Colonic mucosa (tissue), 4 donors: Measurements from ENCODE around the gene TMEM54. TPM values are rescaled to one million over a fixed set of nuclear protein-coding genes. Genes with fewer than 3 reads are reported as not detected.

Experiments used
- DNase-seq: peaks from one replicate; pipeline ENCODE4 v3.0.0-alpha.2; 2020
- H3K27ac ChIP-seq: fragments of 200-600 bp; one replicate; pipeline ENCODE4 v1.8.0; 2021
- H3K27me3 ChIP-seq: fragments of 200-600 bp; one replicate; pipeline ENCODE4 v1.8.0; 2021
- H3K36me3 ChIP-seq: fragments of 200-600 bp; one replicate; pipeline ENCODE4 v1.8.0; 2021
- H3K4me1 ChIP-seq: fragments of 200-600 bp; one replicate; pipeline ENCODE4 v1.8.0; 2021; ENCODE audit warnings: mild to moderate bottlenecking
- H3K4me3 ChIP-seq: fragments of 200-600 bp; one replicate; pipeline ENCODE4 v1.8.0; 2021
- H3K9ac ChIP-seq, 2 donors: one replicate each; pipeline ENCODE4 v1.7.0; 2013; ENCODE audit warnings: control low read depth in 2 of 2, low read depth in 2 of 2, low read length in 2 of 2
- H3K9me3 ChIP-seq: fragments of 200-600 bp; one replicate; pipeline ENCODE4 v1.8.0; 2021
- CTCF ChIP-seq: fragments of 200-600 bp; IDR thresholded peaks from one replicate; pipeline ENCODE4 v1.8.0; 2022; ENCODE audit warnings: antibody characterized with exemption, mild to moderate bottlenecking
- intact Hi-C: fragments of 100-400 bp; cut with DNase I; formaldehyde crosslinking; loops from one replicate; pipeline ENCODE4 v1.14.1; 2022
- total RNA-seq, 2 donors: library from RNA; stranded (reverse); fragmentation: NEBNext Ultra II Directional in 1 of 2; extraction: Animal tissue kit (Norgen Biotek cat#: 25700) in 1 of 2; gene quantifications; one replicate each; pipeline ENCODE4 v1.2.1, GENCODE V29; 2021
- donor health status: healthy.
- donor health status: DM: no; HTN: no; CAD: no.
- donor health status: DM: no; HTN: no; CAD: no.

Gene TMEM54
- total RNA-seq, 2 donors from 2014 or later, result 715 to 878 TPM

GRCh38 chr1:32897082-32898049 is 3.8 kb downstream of the TMEM54 start:
- DNase-seq, result no peak
- H3K27me3 ChIP-seq, result no peaks in the 10 kb centered on the region

GRCh38 chr1:32896451-32896850 is 4.7 kb downstream of the TMEM54 start:
- H3K4me1 ChIP-seq, result no peaks in the 10 kb centered on the region
- no peak for TF ChIP-seq CTCF
- H3K36me3 ChIP-seq, result no peaks in the 10 kb centered on the region
- intact Hi-C loops, result no loop called here
- H3K27me3 ChIP-seq, result no peaks in the 10 kb centered on the region
- DNase-seq, result no peak
- H3K9me3 ChIP-seq, result no peaks in the 10 kb centered on the region
- H3K27ac ChIP-seq, result no peak overlapping the region
- no peak overlapping the region for H3K4me3 ChIP-seq
- H3K9ac ChIP-seq, result no peak overlapping the region

More at GRCh38 chr1:32897082-32898049, 3.8 kb downstream of the TMEM54 start:
- Histone ChIP-seq H3K9ac (no peak overlapping the region), H3K9me3 (no peaks in the 10 kb centered on the region), H3K27ac (no peak overlapping the region), H3K36me3 (no peaks in the 10 kb centered on the region), H3K4me3 (no peak overlapping the region), H3K4me1 (no peaks in the 10 kb centered on the region)
- no peak for TF ChIP-seq CTCF
- intact Hi-C loops, result no loop called here

- H3K4me1 ChIP-seq, result no peaks in the 10 kb centered on the region
- no peak overlapping the region for H3K9ac ChIP-seq
- H3K27ac ChIP-seq, result no peak overlapping the region
- H3K27me3 ChIP-seq, result no peaks in the 10 kb centered on the region
- no peak for TF ChIP-seq CTCF
- intact Hi-C loops, result no loop called here
- H3K36me3 ChIP-seq, result no peaks in the 10 kb centered on the region
- no peak for DNase-seq
- H3K9me3 ChIP-seq, result no peaks in the 10 kb centered on the region
- H3K4me3 ChIP-seq, result no peak overlapping the region
Observed at GRCh38 chr1:32895325-32896215, 5.6 kb downstream of the TMEM54 start.

- Histone ChIP-seq H3K27me3 (no peaks in the 10 kb centered on the region), H3K9ac (no peak overlapping the region), H3K4me3 (no peak overlapping the region), H3K4me1 (no peaks in the 10 kb centered on the region), H3K36me3 (no peaks in the 10 kb centered on the region), H3K9me3 (no peaks in the 10 kb centered on the region), H3K27ac (no peak overlapping the region)
- intact Hi-C loops, result no loop called here
- no peak for TF ChIP-seq CTCF
- no peak for DNase-seq
Observed at GRCh38 chr1:32894681-32895080, 6.5 kb downstream of the TMEM54 start.

GRCh38 chr1:32894019-32894600 is 7.1 kb downstream of the TMEM54 start:
- H3K27ac ChIP-seq, result peak overlapping the region; percentile 55
- peak overlapping the region; percentile 30 to 43 for H3K9ac ChIP-seq
- H3K4me1 ChIP-seq, result no peaks in the 10 kb centered on the region
- DNase-seq, result no peak
- H3K36me3 ChIP-seq, result no peaks in the 10 kb centered on the region
- H3K27me3 ChIP-seq, result no peaks in the 10 kb centered on the region
- intact Hi-C loops, result no loop called here
- TF ChIP-seq CTCF, result no peak
- no peaks in the 10 kb centered on the region for H3K9me3 ChIP-seq
- no peak overlapping the region for H3K4me3 ChIP-seq
